ENCODE data around the gene MRPS35.

DNA sequence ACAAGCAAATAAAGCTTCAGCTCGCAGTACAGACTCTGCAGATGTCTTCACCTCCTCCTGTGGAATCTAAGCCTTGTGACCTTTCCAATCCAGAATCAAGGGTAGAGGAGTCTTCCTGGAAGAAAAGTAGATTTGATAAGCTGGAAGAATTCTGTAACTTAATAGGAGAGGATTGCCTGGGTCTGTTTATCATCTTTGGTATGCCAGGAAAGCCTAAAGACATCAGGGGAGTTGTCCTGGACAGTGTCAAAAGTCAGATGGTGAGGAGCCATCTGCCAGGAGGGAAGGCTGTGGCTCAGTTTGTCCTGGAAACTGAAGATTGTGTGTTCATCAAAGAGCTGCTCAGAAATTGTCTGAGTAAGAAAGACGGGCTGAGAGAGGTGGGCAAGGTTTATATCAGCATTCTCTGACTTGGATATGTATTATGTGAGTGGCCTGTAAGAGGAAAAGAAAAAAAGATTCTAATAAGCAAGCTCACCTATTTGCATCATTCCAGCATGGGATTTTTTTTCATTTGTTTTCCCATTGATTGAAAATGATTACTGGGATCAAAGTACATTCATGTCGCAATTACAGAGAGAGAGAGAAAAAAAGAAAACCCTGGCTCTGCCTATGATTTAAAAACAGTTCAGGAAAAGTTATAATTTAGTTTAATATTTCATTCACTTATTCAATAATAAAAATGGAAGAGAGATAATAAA, 13.6 kb upstream of the MRPS35 start:
- TF ChIP-seq, protein P1, sequence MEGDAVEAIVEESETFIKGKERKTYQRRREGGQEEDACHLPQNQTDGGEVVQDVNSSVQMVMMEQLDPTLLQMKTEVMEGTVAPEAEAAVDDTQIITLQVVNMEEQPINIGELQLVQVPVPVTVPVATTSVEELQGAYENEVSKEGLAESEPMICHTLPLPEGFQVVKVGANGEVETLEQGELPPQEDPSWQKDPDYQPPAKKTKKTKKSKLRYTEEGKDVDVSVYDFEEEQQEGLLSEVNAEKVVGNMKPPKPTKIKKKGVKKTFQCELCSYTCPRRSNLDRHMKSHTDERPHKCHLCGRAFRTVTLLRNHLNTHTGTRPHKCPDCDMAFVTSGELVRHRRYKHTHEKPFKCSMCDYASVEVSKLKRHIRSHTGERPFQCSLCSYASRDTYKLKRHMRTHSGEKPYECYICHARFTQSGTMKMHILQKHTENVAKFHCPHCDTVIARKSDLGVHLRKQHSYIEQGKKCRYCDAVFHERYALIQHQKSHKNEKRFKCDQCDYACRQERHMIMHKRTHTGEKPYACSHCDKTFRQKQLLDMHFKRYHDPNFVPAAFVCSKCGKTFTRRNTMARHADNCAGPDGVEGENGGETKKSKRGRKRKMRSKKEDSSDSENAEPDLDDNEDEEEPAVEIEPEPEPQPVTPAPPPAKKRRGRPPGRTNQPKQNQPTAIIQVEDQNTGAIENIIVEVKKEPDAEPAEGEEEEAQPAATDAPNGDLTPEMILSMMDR (IDR thresholded peaks at IDR 0.05) = no peak
- TF ChIP-seq POLR2A (IDR thresholded peaks at IDR 0.05) (no peak), POLR2AphosphoS5 (IDR thresholded peaks at IDR 0.05) (no peak), EP300 (IDR thresholded peaks at IDR 0.05) (no peak)

Data from gastroesophageal sphincter (tissue), 3 donors.